AG04450 (cell line): ENCODE data around the gene PIP5K1B. TPM values are rescaled to one million over a fixed set of nuclear protein-coding genes. Genes with fewer than 3 reads are reported as not detected.

Source experiments
- CTCF ChIA-PET: fragments of 300-600, 350-600 bp; formaldehyde crosslinking; extraction: SDS; loops from one replicate; lab custom pipeline; 2022; ENCODE audit warnings: antibody characterized with exemption, inconsistent platforms; lab: Charles Lee
- POLR2A ChIA-PET: fragments of 350-600 bp; formaldehyde crosslinking; extraction: SDS; loops from one replicate; lab custom pipeline; 2021; ENCODE audit warnings: antibody characterized with exemption, inconsistent platforms; lab: Yijun Ruan, JAX
- DNase-seq: peaks from one replicate; pipeline ENCODE4 v3.0.0-alpha.2; 2011; ENCODE audit warnings: low read depth, low spot score
- H3K27ac ChIP-seq: one replicate; pipeline ENCODE4 v1.5.1; 2012; ENCODE audit warnings: low read depth, low read length, control low read depth
- H3K27me3 ChIP-seq: one replicate; pipeline ENCODE4 v1.6.0; 2012; ENCODE audit warnings: low read length; ENCODE audit not compliant: control insufficient read depth, insufficient read depth
- H3K4me3 ChIP-seq: 2 replicates; pipeline ENCODE4 v1.5.1; 2011; ENCODE audit warnings: mild to moderate bottlenecking, low read depth, low read length, control low read depth
- H3K9me3 ChIP-seq: 2 replicates; pipeline ENCODE4 v1.5.1; 2012; ENCODE audit warnings: low read length; ENCODE audit not compliant: control insufficient read depth, insufficient read depth
- polyA plus RNA-seq: library from polyadenylated mRNA; depleted of rRNA; stranded (reverse); fragments of >200 nt; gene quantifications from 2 replicates; pipeline ENCODE4 v1.2.3, GENCODE V29; 2011
- TF ChIP-seq, protein P1 (sequence below): IDR thresholded peaks from 2 replicates; pipeline ENCODE4 v1.5.1; 2011; ENCODE audit warnings: low read depth, low read length, control low read depth, inconsistent platforms

PIP5K1B gene
- polyA plus RNA-seq, 1 experiment, result not detected

DNA sequence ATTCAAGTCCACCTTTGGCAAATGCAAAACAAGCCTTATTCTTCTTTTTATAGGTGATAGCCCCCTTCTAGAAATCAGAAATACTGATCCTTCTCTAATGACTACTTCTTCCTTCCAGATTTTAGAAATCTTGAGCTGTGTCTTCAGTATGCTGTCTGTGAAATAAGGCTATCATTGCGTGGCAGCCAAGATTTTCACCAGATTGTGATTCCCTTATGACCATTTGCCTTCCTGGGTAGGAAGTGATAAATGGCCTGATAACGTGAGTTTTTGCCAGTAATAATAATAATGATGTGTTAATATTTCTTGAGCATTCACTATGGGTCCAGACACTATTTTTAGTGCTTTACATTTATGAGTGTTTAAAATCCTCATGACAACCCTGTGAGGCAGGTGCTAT, 80.9 kb downstream of the PIP5K1B start:
- ChIA-PET POLR2A (no interaction called here), CTCF (no interaction called here)
- DNase-seq, result no peak
- H3K9me3 ChIP-seq, result no peaks in the 10 kb centered on the region
- H3K27ac ChIP-seq, result no peak overlapping the region
- TF ChIP-seq, protein P1, sequence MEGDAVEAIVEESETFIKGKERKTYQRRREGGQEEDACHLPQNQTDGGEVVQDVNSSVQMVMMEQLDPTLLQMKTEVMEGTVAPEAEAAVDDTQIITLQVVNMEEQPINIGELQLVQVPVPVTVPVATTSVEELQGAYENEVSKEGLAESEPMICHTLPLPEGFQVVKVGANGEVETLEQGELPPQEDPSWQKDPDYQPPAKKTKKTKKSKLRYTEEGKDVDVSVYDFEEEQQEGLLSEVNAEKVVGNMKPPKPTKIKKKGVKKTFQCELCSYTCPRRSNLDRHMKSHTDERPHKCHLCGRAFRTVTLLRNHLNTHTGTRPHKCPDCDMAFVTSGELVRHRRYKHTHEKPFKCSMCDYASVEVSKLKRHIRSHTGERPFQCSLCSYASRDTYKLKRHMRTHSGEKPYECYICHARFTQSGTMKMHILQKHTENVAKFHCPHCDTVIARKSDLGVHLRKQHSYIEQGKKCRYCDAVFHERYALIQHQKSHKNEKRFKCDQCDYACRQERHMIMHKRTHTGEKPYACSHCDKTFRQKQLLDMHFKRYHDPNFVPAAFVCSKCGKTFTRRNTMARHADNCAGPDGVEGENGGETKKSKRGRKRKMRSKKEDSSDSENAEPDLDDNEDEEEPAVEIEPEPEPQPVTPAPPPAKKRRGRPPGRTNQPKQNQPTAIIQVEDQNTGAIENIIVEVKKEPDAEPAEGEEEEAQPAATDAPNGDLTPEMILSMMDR, result no peak
- H3K4me3 ChIP-seq, result no peak overlapping the region
- no peaks in the 10 kb centered on the region for H3K27me3 ChIP-seq

DNA sequence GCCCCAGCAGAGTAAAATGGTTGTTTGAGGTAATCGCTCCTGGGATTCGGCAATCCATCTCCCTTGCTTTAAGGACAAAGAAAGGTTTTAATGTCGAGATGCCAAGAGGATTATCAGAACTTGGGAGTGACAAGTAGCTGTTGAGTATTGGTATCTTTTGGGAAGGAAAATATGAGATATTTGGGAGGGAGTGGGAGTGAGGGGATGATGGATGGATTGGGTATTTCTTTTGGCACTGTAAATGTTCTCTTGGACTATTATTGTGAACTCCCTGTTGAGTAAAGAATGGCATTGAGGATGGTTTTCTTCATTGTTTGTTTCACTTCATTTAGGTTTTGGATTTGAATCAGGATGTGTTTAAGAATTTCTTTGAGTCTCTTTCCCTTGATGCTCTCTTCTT, 86.1 kb downstream of the PIP5K1B start:
- Histone ChIP-seq H3K9me3 (no peaks in the 10 kb centered on the region), H3K4me3 (no peak overlapping the region), H3K27me3 (no peaks in the 10 kb centered on the region), H3K27ac (no peak overlapping the region)
- TF ChIP-seq, protein P1, result no peak
- ChIA-PET CTCF (no interaction called here), POLR2A (no interaction called here)
- no peak for DNase-seq

DNA sequence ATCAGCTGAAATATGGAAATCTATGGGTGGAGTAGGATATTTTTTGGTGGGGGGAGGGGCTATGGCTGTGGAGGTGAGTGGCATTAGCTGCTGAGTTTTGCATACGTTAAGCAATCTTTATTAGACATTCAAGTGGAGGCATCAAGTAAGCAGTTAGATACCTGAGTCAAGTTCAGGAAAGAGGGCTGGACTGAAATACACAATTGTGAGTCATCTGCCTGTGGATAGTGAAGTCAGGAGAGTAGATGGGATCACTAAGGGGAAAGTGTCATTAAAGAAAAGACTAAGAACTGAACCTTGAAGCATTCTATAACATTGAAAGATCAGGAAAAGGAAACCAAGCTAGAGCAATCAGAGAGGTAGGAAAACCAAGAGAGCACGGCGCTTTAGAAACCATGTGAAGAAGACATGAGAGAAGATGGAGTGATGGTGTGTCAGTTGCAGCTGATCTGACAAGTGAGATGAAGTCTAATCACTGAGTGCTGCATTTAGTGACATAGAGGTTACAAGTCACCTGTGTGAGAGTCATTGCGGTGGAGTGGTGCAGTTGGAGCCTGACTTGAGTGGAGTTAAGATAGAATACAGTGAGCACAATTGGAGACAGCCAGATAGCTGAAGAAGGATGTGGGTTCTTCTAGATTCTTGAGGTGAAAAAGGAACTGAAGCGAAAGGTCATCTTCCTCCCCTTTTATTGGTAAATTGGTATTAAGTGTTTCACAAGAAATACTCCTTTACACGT, 88.7 kb downstream of the PIP5K1B start:
- Histone ChIP-seq H3K27me3 (no peaks in the 10 kb centered on the region), H3K9me3 (no peaks in the 10 kb centered on the region), H3K27ac (no peak overlapping the region), H3K4me3 (no peak overlapping the region)
- TF ChIP-seq, protein P1, result no peak
- no peak for DNase-seq
- CTCF ChIA-PET, result interaction anchor here (0.7 kb wide), 1 partner anchor 52 kb away, joined by 3 read pairs; no protein-coding TSS in a partner anchor
- POLR2A ChIA-PET, result no interaction called here

DNA sequence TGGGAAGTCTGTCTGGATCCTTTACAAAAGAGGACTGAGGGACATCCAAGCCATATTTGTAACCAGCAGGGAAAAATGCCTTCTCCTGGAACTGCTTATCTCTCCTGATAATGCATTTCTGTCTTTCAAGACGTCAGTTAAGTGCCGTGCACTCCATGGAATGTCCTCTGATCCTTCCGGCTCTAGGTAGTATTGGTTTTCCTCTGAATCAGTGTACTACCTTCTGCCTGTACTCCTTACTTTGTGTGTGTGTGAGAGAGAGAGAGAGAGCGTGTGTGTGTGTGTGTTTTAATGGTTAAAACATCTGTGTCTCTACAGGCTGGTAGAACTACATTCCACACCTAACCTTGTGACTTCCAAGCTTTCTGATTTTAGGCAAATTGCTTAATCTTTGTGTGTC, 89.9 kb downstream of the PIP5K1B start:
- ChIA-PET CTCF (no interaction called here), POLR2A (no interaction called here)
- H3K4me3 ChIP-seq, result no peak overlapping the region
- no peak overlapping the region for H3K27ac ChIP-seq
- H3K27me3 ChIP-seq, result no peaks in the 10 kb centered on the region
- TF ChIP-seq, protein P1, result no peak
- no peaks in the 10 kb centered on the region for H3K9me3 ChIP-seq
- DNase-seq, result no peak

DNA sequence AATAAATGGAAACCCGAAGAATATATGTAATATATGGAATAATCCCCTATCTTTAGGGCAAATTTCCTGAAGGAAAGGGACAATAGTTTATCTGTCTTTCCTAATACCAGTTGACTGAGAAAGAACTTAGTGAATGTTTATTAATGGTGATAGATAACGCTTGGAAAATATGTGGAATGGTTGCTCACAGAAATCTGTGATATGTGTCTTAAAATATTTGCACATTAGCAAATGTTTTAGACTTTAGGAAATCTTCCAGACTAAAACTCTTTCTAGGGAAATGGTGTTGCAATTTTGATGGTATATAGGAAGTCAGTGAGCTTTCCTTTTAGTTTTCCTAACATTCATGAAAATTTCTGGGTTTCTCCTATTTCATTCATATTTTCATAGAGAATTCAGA, 90.4 kb downstream of the PIP5K1B start:
- H3K27me3 ChIP-seq, result no peaks in the 10 kb centered on the region
- POLR2A ChIA-PET, result no interaction called here
- CTCF ChIA-PET, result no interaction called here
- TF ChIP-seq, protein P1, result no peak
- no peak overlapping the region for H3K27ac ChIP-seq
- H3K4me3 ChIP-seq, result no peak overlapping the region
- H3K9me3 ChIP-seq, result no peaks in the 10 kb centered on the region
- DNase-seq, result no peak
